IMR-90 (cell line): ENCODE results near the gene TCIRG1.

Source experiments
- CTCF ChIP-seq: conservative IDR thresholded peaks from 2 replicates; pipeline ENCODE4 v1.5.1; 2012; ENCODE audit warnings: mild to moderate bottlenecking, low read depth, low read length, improper control_type of control experiment
- POLR2A ChIP-seq: IDR thresholded peaks from 2 replicates; pipeline ENCODE4 v1.6.1; 2012; ENCODE audit warnings: mild to moderate bottlenecking, low read depth, low read length
- RAD21 ChIP-seq: IDR thresholded peaks from 2 replicates; pipeline ENCODE4 v1.6.1; 2012; ENCODE audit warnings: low read length, improper control_type of control experiment
- RCOR1 ChIP-seq: IDR thresholded peaks from 2 replicates; pipeline ENCODE4 v1.6.1; 2012; ENCODE audit warnings: mild to moderate bottlenecking, low read length, improper control_type of control experiment; ENCODE audit not compliant: insufficient replicate concordance
- USF2 ChIP-seq: fragments of 150-350 bp; IDR thresholded peaks from 2 replicates; pipeline ENCODE4 v1.6.1; 2017; ENCODE audit warnings: mild to moderate bottlenecking, antibody characterized with exemption, low read length, low read depth

- no peak for TF ChIP-seq CTCF
- no peak for TF ChIP-seq USF2
- TF ChIP-seq RAD21: no peak
- no peak for TF ChIP-seq POLR2A
- TF ChIP-seq RCOR1: peak; percentile 72
Observed at GRCh38 chr11:68013611-68014156, 25.1 kb upstream of the TCIRG1 start.
